T-helper 1 cell treated with Interleukin-12 subunit alpha and Interleukin-12 subunit beta and Interleukin-4 antibody, amounts not matched to agents 30 ng/mL and 1 ng/mL, for 36 hours (primary cell): ENCODE results near the gene HECTD4. TPM values are rescaled to one million over a fixed set of nuclear protein-coding genes. Genes with fewer than 3 reads are reported as not detected.

Experiments
- intact Hi-C: fragments of 100-400 bp; cut with micrococcal nuclease; formaldehyde crosslinking; loops from one replicate; pipeline ENCODE4 v1.15.1; 2024
- total RNA-seq: library from RNA; stranded (reverse); gene quantifications from 2 replicates; pipeline ENCODE4 v1.2.3, GENCODE V29; 2022

HECTD4 gene
- total RNA-seq, 1 donor from 2014 or later: 52.8 TPM

- intact Hi-C loops: loop anchor here (5.0 kb wide), 1 partner anchor 805 kb away; no protein-coding TSS in a partner anchor
These were observed 24.6 kb upstream of the HECTD4 start for GRCh38 chr12:112406519-112407488.

- intact Hi-C loops: no loop called here
These were observed 19.8 kb upstream of the HECTD4 start for GRCh38 chr12:112401903-112402498.

GRCh38 chr12:112401054-112401453 lies 18.8 kb upstream of the HECTD4 start:
- intact Hi-C loops: no loop called here

- intact Hi-C loops: no loop called here
These were observed 11.1 kb upstream of the HECTD4 start for GRCh38 chr12:112393328-112393727.

GRCh38 chr12:112389922-112390654 lies 7.9 kb upstream of the HECTD4 start:
- intact Hi-C loops: loop anchor here (5.0 to 10.0 kb wide), 2 partner anchors 315 to 703 kb away; partner anchors contain the start of genes ACAD10 and BRAP

- intact Hi-C loops: loop anchor here (5.0 to 10.0 kb wide), 2 partner anchors 314 to 702 kb away; partner anchors contain the start of genes ACAD10 and BRAP
These were observed 7.0 kb upstream of the HECTD4 start for GRCh38 chr12:112389228-112389627.

- intact Hi-C loops: loop anchor here (1.0 to 10.0 kb wide), 9 partner anchors 84 to 699 kb away; partner anchors contain the start of genes ACAD10, BRAP and TRAFD1
These were observed 4.5 kb upstream of the HECTD4 start for GRCh38 chr12:112386726-112387125.

- intact Hi-C loops: loop anchor here (1.0 to 10.0 kb wide), 9 partner anchors 26 to 541 kb away; partner anchors contain the start of genes MAPKAPK5, PTPN11, RPL6 and TRAFD1
These were observed 635 bp upstream of the HECTD4 start for GRCh38 chr12:112382866-112383265.

- intact Hi-C loops: loop anchor here (1.0 to 10.0 kb wide), 2 partner anchors 78 to 307 kb away; no protein-coding TSS in a partner anchor
These were observed 787 bp downstream of the HECTD4 start for GRCh38 chr12:112381406-112381882.

- intact Hi-C loops: loop anchor here (1.0 to 10.0 kb wide), 2 partner anchors 78 to 306 kb away; no protein-coding TSS in a partner anchor
These were observed 1.4 kb downstream of the HECTD4 start for GRCh38 chr12:112380663-112381405.

- intact Hi-C loops: no loop called here
These were observed 7.1 kb downstream of the HECTD4 start for GRCh38 chr12:112375105-112375504.

GRCh38 chr12:112374166-112374740 lies 8.0 kb downstream of the HECTD4 start:
- intact Hi-C loops: no loop called here

- intact Hi-C loops: no loop called here
These were observed 11.2 kb downstream of the HECTD4 start for GRCh38 chr12:112370868-112371510.

GRCh38 chr12:112370199-112370598 lies 12.0 kb downstream of the HECTD4 start:
- intact Hi-C loops: no loop called here

- intact Hi-C loops: no loop called here
These were observed 13.4 kb downstream of the HECTD4 start for GRCh38 chr12:112368856-112369255.

- intact Hi-C loops: loop anchor here (1.0 kb wide), 1 partner anchor 35 kb away; no protein-coding TSS in a partner anchor
These were observed 14.3 kb downstream of the HECTD4 start for GRCh38 chr12:112367965-112368364.

GRCh38 chr12:112362310-112362709 lies 19.9 kb downstream of the HECTD4 start:
- intact Hi-C loops: no loop called here

GRCh38 chr12:112361271-112361670 lies 21.0 kb downstream of the HECTD4 start:
- intact Hi-C loops: no loop called here

GRCh38 chr12:112359290-112359689 lies 22.9 kb downstream of the HECTD4 start:
- intact Hi-C loops: no loop called here
